NCI-H1417 (cell line): ENCODE data around the gene PSMA6.
"Not testable (repeated sequence)": the region's sequence is repeated elsewhere in the genome, so short reads cannot be mapped to it uniquely, and the experiment has no call there.

Experiments
- DNase-seq, 3 experiments: peaks; one replicate each; lab custom pipeline; 2025; lab: John Stamatoyannopoulos, UW

The PSMA6 gene

GRCh38 chr14:35344107-35344807 is 52.1 kb downstream of the PSMA6 start:
- DNase-seq: no peak

- DNase-seq: no peak
Measured at GRCh38 chr14:35346738-35347322, 54.6 kb downstream of the PSMA6 start.

GRCh38 chr14:35347323-35348043 is 55.3 kb downstream of the PSMA6 start:
- DNase-seq: peak in 2 of 3 experiments; percentile 24

- not testable (repeated sequence) for DNase-seq
Measured at GRCh38 chr14:35348044-35348380, 55.8 kb downstream of the PSMA6 start.

GRCh38 chr14:35349496-35350365 is 57.5 kb downstream of the PSMA6 start:
- DNase-seq: no peak

- no peak for DNase-seq
Measured at GRCh38 chr14:35351497-35351896, 59.3 kb downstream of the PSMA6 start.

- no peak for DNase-seq
Measured at GRCh38 chr14:35351897-35352273, 59.7 kb downstream of the PSMA6 start.

GRCh38 chr14:35352274-35353233 is 60.4 kb downstream of the PSMA6 start:
- no peak for DNase-seq

GRCh38 chr14:35353409-35354172 is 61.4 kb downstream of the PSMA6 start:
- DNase-seq: no peak

GRCh38 chr14:35355235-35355634 is 63.1 kb downstream of the PSMA6 start:
- DNase-seq: not testable (repeated sequence)

- no peak for DNase-seq
Measured at GRCh38 chr14:35355981-35356841, 64.0 kb downstream of the PSMA6 start.

- DNase-seq: not testable (repeated sequence)
Measured at GRCh38 chr14:35359655-35360054, 67.5 kb downstream of the PSMA6 start.

- DNase-seq: no peak
Measured at GRCh38 chr14:35361141-35361480, 68.9 kb downstream of the PSMA6 start.

- no peak for DNase-seq
Measured at GRCh38 chr14:35362450-35362849, 70.3 kb downstream of the PSMA6 start.

- no peak for DNase-seq
Measured at GRCh38 chr14:35362911-35363374, 70.8 kb downstream of the PSMA6 start.

GRCh38 chr14:35365130-35366055 is 73.2 kb downstream of the PSMA6 start:
- no peak for DNase-seq

GRCh38 chr14:35366056-35366451 is 73.9 kb downstream of the PSMA6 start:
- DNase-seq: no peak

GRCh38 chr14:35366521-35366976 is 74.4 kb downstream of the PSMA6 start:
- DNase-seq: no peak
